GM12892 (cell line): ENCODE measurements around the gene TFDP3.

Experiments used
- POLR2A ChIP-seq: IDR thresholded peaks from 2 replicates; pipeline ENCODE4 v1.6.1; 2011; ENCODE audit warnings: low read depth, low read length, control low read depth
- POLR2AphosphoS5 ChIP-seq: IDR thresholded peaks from 2 replicates; pipeline ENCODE4 v1.6.1; 2011; ENCODE audit warnings: low read depth, low read length, control low read depth
- TAF1 ChIP-seq: IDR thresholded peaks from 2 replicates; pipeline ENCODE4 v1.6.1; 2011; ENCODE audit warnings: low read depth, mild to moderate bottlenecking, control low read depth, low read length, borderline replicate concordance

DNA sequence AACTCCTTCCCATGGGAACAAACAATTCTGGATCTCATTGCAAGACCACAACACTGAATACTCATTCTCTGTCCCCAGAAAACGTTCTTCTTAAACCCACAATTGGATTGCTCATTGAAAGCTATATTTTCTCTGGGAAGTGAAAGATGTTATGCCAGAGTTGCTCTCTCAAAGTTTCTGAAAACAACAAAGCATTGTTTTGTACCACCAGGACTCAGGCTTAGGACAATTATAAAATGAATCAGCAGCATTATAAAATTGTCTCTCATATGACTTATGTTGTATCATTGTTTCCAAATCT is 26.5 kb downstream of the TFDP3 start:
- no peak for TF ChIP-seq POLR2AphosphoS5
- no peak for TF ChIP-seq POLR2A
- no peak for TF ChIP-seq TAF1
